Activated T-helper 1 cell treated with Interleukin-2 at 50 U/mL for 16 hours (primary cell): ENCODE results near the gene RABGGTA.

Experiments used
- DNase-seq: peaks from one replicate; pipeline ENCODE4 v3.0.0-alpha.2; 2020; ENCODE audit warnings: low read depth

RABGGTA gene

DNA sequence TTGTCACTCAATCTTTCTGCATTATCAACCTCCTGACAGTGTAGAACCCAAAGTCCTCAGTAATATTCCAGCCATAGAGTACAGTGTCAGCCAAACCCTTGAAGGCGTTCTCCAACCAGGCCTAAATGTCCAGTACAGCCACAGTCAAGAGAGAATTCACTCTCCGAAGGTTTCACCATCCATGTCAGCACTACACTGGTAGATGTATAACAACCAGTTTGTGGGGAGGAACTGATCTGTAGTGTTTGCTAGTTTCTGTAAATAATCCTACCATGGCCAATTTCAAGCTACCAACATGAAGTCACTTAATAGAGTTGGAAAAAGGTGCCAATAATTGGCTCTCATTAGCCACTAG is 55.1 kb downstream of the RABGGTA start:
- no peak for DNase-seq
